Activated CD4-positive, alpha-beta memory T cell treated with anti-CD3 and anti-CD28 coated beads, Interleukin-2, amount 10 ng/mL, durations not matched to agents 7 days and 5 days (primary cell): ENCODE results near the gene ZNF586. TPM values are rescaled to one million over a fixed set of nuclear protein-coding genes. Genes with fewer than 3 reads are reported as not detected.
A peak's percentile ranks its signal among the peaks of the same experiment; 100 is the strongest.
"Not testable (repeated sequence)": the region's sequence is repeated elsewhere in the genome, so short reads cannot be mapped to it uniquely, and the experiment has no call there.

ENCODE experiments used
- CTCF ChIA-PET: fragments of 350-600 bp; sonication (Branson Sonifier 250); formaldehyde crosslinking; loops from one replicate; lab custom pipeline; 2021; ENCODE audit warnings: antibody characterized with exemption, inconsistent platforms; lab: Charles Lee
- POLR2A ChIA-PET: fragments of 350-600 bp; sonication (Branson Sonifier 250); formaldehyde crosslinking; loops from one replicate; lab custom pipeline; 2021; ENCODE audit warnings: antibody characterized with exemption; lab: Charles Lee
- DNase-seq: peaks from one replicate; pipeline ENCODE4 v3.0.0-alpha.2; 2020
- H3K27ac Mint-ChIP-seq: one replicate; pipeline ENCODE4 v1.8.0; 2021; ENCODE audit warnings: mild to moderate bottlenecking, mixed read lengths
- H3K27me3 Mint-ChIP-seq: one replicate; pipeline ENCODE4 v1.8.0; 2021; ENCODE audit warnings: mixed read lengths
- H3K36me3 Mint-ChIP-seq: one replicate; pipeline ENCODE4 v1.8.0; 2021; ENCODE audit warnings: low read depth, mixed read lengths
- H3K4me1 Mint-ChIP-seq: one replicate; pipeline ENCODE4 v1.8.0; 2021; ENCODE audit warnings: mixed read lengths
- H3K4me3 Mint-ChIP-seq: one replicate; pipeline ENCODE4 v1.8.0; 2021; ENCODE audit warnings: mild to moderate bottlenecking, mixed read lengths
- H3K9me3 Mint-ChIP-seq: one replicate; pipeline ENCODE4 v1.8.0; 2021; ENCODE audit warnings: mixed read lengths
- total RNA-seq, 2 experiments: library from RNA; stranded (reverse); gene quantifications; one replicate each; pipeline ENCODE4 v1.2.3, GENCODE V29; 2021

The ZNF586 gene
- total RNA-seq, 2 experiments from 2014 or later = 20.1 to 21.8 TPM

GRCh38 chr19:57759096-57759495, 10.4 kb upstream of the ZNF586 start:
- no peak overlapping the region for H3K27ac Mint-ChIP-seq
- H3K9me3 Mint-ChIP-seq = peaks cover 50% of the 10 kb centered on the region
- H3K4me3 Mint-ChIP-seq = no peak overlapping the region
- no peak for DNase-seq
- POLR2A ChIA-PET = interaction anchor here (1.2 kb wide), 1 partner anchor 10 kb away, joined by 4 read pairs; the partner anchor contains the start of gene ZNF586
- H3K27me3 Mint-ChIP-seq = no peaks in the 10 kb centered on the region
- CTCF ChIA-PET = no interaction called here
- H3K36me3 Mint-ChIP-seq = peaks cover 83% of the 10 kb centered on the region
- H3K4me1 Mint-ChIP-seq = no peaks in the 10 kb centered on the region

DNA sequence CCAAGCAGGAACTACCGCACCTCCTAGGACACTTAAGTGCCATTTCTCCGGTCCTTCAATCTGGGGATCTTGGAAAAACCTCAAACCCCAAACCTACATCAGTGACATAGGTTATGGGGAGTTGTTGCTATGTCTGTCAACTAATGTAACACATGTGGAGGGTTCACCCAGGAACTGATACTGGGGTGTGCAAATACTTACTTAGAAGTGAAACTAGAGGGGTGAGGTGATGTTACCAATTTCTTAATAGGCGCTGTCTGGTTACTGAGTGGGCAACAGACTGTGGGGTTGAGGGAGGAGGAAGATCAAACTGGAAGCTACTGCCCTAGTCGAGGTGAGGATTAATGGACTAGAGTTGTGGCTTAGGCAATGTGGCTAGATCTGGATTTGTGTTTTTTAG, 1.9 kb downstream of the ZNF586 start:
- ChIA-PET CTCF (no interaction called here), POLR2A (no interaction called here)
- Mint-ChIP-seq H3K4me1 (peaks cover 42% of the 10 kb centered on the region), H3K4me3 (peak overlapping the region; percentile 34), H3K27me3 (no peaks in the 10 kb centered on the region), H3K27ac (no peak overlapping the region), H3K9me3 (peaks cover 49% of the 10 kb centered on the region), H3K36me3 (peaks cover 78% of the 10 kb centered on the region)
- DNase-seq = no peak

- Mint-ChIP-seq H3K9me3 (peaks cover 53% of the 10 kb centered on the region), H3K27ac (peak overlapping the region; percentile 40), H3K27me3 (no peaks in the 10 kb centered on the region), H3K4me3 (no peak overlapping the region), H3K4me1 (peaks cover 42% of the 10 kb centered on the region), H3K36me3 (peaks cover 87% of the 10 kb centered on the region)
- ChIA-PET POLR2A (interaction anchor here (1.7 kb wide), 1 partner anchor 41 kb away, joined by 4 read pairs; the partner anchor contains the start of gene ZNF552), CTCF (no interaction called here)
- no peak for DNase-seq
Measured at GRCh38 chr19:57773488-57773887, 4.0 kb downstream of the ZNF586 start.

DNA sequence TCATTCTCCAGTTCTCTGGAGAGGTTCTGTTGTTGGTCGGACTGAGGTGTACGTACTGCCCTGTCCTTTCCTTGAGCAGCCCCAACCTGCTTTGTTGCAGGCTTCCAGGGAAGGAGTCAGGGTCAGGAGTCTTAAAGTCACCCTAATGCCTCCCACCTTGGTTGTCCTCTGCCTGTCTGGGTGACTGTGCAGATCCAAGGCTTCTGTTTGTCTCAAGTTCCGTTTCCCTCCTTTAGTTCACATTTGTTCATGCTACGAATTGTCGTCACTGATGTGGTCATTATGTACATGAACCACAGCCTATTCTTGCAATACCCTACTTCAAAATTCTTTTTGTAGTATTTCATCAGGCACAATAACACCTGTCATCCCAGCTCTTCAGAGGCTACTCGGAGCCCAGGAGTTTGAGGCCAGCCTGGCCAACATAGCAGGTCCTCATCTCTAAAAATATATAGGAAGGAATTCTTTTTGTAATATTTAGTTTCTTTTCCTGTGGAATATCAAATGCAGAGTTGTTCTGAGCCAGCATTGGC, 7.4 kb downstream of the ZNF586 start:
- Mint-ChIP-seq H3K27ac (no peak overlapping the region), H3K36me3 (peaks cover 94% of the 10 kb centered on the region), H3K4me1 (peaks cover 22% of the 10 kb centered on the region), H3K27me3 (no peaks in the 10 kb centered on the region), H3K4me3 (no peak overlapping the region), H3K9me3 (peaks cover 68% of the 10 kb centered on the region)
- ChIA-PET CTCF (no interaction called here), POLR2A (no interaction called here)
- DNase-seq = no peak

GRCh38 chr19:57778336-57778735, 8.9 kb downstream of the ZNF586 start:
- POLR2A ChIA-PET = no interaction called here
- Mint-ChIP-seq H3K36me3 (peaks cover 85% of the 10 kb centered on the region), H3K27ac (no peak overlapping the region), H3K9me3 (peaks cover 62% of the 10 kb centered on the region), H3K4me1 (peaks cover 10% of the 10 kb centered on the region), H3K27me3 (no peaks in the 10 kb centered on the region), H3K4me3 (no peak overlapping the region)
- DNase-seq = no peak
- CTCF ChIA-PET = no interaction called here

- CTCF ChIA-PET = no interaction called here
- Mint-ChIP-seq H3K9me3 (peaks cover 56% of the 10 kb centered on the region), H3K27ac (no peak overlapping the region), H3K27me3 (no peaks in the 10 kb centered on the region), H3K4me1 (peaks cover 5% of the 10 kb centered on the region), H3K4me3 (no peak overlapping the region), H3K36me3 (peaks cover 81% of the 10 kb centered on the region)
- DNase-seq = no peak
- POLR2A ChIA-PET = interaction anchor here (1.0 to 1.1 kb wide), 2 partner anchors 9 to 70 kb away, joined by 3 read pairs; partner anchors contain the start of gene ZNF587
Measured at GRCh38 chr19:57779220-57779845, 9.9 kb downstream of the ZNF586 start.

DNA sequence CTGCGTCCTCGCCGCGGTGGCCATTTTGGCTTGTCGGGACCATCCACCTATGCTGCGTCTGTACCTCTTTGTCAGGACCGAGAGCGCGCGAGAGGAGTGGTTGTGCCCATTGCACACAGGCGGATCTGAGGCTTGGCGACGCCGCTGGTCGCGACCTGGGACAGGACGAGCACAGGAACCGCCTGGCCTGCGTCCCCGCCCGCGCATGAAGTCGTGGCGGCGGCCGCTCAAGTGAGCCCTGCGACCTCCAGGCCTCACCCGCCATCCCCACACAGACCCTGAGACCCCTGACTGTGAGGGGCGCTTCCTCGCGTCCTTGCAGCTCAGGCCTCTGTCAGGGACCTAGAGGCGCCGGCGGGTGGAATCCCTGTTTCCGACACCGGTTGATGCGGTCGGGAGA, 16.8 kb downstream of the ZNF586 start:
- POLR2A ChIA-PET = no interaction called here

GRCh38 chr19:57786906-57787305, 17.4 kb downstream of the ZNF586 start:
- H3K36me3 Mint-ChIP-seq = peaks cover 70% of the 10 kb centered on the region
- POLR2A ChIA-PET = no interaction called here
- no peak overlapping the region for H3K27ac Mint-ChIP-seq
- peaks cover 3% of the 10 kb centered on the region for H3K4me1 Mint-ChIP-seq
- CTCF ChIA-PET = no interaction called here
- H3K4me3 Mint-ChIP-seq = no peak overlapping the region
- peaks cover 53% of the 10 kb centered on the region for H3K9me3 Mint-ChIP-seq
- no peaks in the 10 kb centered on the region for H3K27me3 Mint-ChIP-seq
- no peak for DNase-seq

More for the DNA sequence above, 16.8 kb downstream of the ZNF586 start:
- H3K27me3 Mint-ChIP-seq = no peaks in the 10 kb centered on the region
- H3K4me1 Mint-ChIP-seq = peaks cover 3% of the 10 kb centered on the region
- CTCF ChIA-PET = no interaction called here
- DNase-seq = no peak
- no peak overlapping the region for H3K27ac Mint-ChIP-seq
- peaks cover 71% of the 10 kb centered on the region for H3K36me3 Mint-ChIP-seq
- peaks cover 56% of the 10 kb centered on the region for H3K9me3 Mint-ChIP-seq
- H3K4me3 Mint-ChIP-seq = no peak overlapping the region

GRCh38 chr19:57788114-57788692, 18.7 kb downstream of the ZNF586 start:
- H3K27me3 Mint-ChIP-seq = no peaks in the 10 kb centered on the region
- CTCF ChIA-PET = no interaction called here

DNA sequence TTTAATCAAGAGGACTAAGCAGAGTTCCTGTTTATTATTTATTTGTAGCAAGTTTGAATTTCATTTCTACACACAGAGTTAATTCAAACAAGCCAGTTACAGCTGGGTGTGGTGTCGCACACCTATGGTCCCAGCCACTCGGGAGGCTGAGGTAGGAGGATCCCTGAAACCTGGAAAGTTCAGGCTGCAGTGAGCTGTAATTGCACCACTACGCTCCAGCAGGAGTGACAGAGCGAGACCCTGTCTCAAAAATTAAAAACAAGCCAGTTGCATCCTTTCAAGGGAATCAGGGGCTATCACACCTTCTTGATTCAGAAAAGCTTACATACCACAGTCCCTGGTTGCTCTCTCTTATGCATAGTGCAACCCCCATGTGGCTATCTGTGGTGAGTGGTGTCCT, 19.8 kb downstream of the ZNF586 start:
- Mint-ChIP-seq H3K36me3 (peaks cover 77% of the 10 kb centered on the region), H3K4me1 (peaks cover 3% of the 10 kb centered on the region), H3K9me3 (peaks cover 59% of the 10 kb centered on the region), H3K4me3 (no peak overlapping the region), H3K27ac (no peak overlapping the region), H3K27me3 (no peaks in the 10 kb centered on the region)
- POLR2A ChIA-PET = no interaction called here
- no peak for DNase-seq
- CTCF ChIA-PET = no interaction called here

More at GRCh38 chr19:57788114-57788692, 18.7 kb downstream of the ZNF586 start:
- Mint-ChIP-seq H3K4me3 (no peak overlapping the region), H3K9me3 (peaks cover 55% of the 10 kb centered on the region), H3K27ac (no peak overlapping the region), H3K36me3 (peaks cover 71% of the 10 kb centered on the region), H3K4me1 (peaks cover 3% of the 10 kb centered on the region)
- no peak for DNase-seq
- POLR2A ChIA-PET = interaction anchor here (1.0 kb wide), 1 partner anchor 9 kb away, joined by 3 read pairs; no protein-coding TSS in a partner anchor

DNA sequence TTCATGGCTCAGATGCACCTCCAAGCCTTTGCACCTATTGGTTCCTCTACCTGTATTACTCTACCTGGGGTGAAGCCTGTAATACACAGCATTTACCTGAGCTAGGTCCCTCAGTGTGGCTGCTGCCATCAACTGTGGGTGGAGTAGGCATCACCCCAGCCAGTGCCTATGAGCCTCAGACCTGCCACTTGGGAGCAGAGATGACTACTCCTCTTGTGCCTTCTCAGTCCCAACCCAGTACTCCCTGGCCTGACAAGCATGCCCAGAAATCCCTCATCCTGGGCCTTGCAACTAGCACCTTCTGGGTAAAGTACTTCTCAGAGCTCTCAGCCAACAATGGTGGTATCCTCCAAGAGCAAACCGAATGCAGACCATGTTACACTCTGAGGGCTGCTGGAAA, 27.1 kb downstream of the ZNF586 start:
- POLR2A ChIA-PET = interaction anchor here (0.6 kb wide), 1 partner anchor 17 kb away, joined by 3 read pairs; no protein-coding TSS in a partner anchor
- Mint-ChIP-seq H3K36me3 (peaks cover 61% of the 10 kb centered on the region), H3K9me3 (peaks cover 22% of the 10 kb centered on the region)
- H3K27me3 Mint-ChIP-seq, CTCF ChIA-PET, H3K4me3 Mint-ChIP-seq, DNase-seq, H3K27ac Mint-ChIP-seq, H3K4me1 Mint-ChIP-seq: not testable (repeated sequence)

DNA sequence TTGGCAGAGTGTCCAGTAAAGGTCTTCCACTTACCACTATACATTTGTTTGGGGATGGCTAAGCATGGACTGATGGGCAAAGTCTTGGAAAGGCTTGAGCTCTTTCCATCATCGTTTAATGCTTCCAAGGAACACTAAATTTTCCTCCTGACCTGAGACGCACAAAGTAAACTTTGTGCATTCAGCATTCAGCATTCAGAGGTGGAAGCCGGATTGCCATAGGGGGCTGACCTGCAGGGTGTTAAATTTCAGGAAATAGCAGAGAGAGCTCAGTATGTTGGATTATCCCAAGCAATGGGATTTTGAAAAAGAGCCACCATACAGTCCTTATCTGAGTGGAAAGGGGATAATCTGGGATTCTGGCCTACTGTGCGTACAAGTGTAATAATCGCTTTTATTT, 31.2 kb downstream of the ZNF586 start:
- ChIA-PET POLR2A (interaction anchor here (1.2 kb wide), 1 partner anchor 19 kb away, joined by 6 read pairs; no protein-coding TSS in a partner anchor), CTCF (no interaction called here)
- H3K27ac Mint-ChIP-seq = no peak overlapping the region
- DNase-seq = no peak
- peaks cover 8% of the 10 kb centered on the region for H3K9me3 Mint-ChIP-seq
- H3K4me3 Mint-ChIP-seq = no peak overlapping the region
- peaks cover 17% of the 10 kb centered on the region for H3K4me1 Mint-ChIP-seq
- H3K36me3 Mint-ChIP-seq = peaks cover 60% of the 10 kb centered on the region
- no peaks in the 10 kb centered on the region for H3K27me3 Mint-ChIP-seq

DNA sequence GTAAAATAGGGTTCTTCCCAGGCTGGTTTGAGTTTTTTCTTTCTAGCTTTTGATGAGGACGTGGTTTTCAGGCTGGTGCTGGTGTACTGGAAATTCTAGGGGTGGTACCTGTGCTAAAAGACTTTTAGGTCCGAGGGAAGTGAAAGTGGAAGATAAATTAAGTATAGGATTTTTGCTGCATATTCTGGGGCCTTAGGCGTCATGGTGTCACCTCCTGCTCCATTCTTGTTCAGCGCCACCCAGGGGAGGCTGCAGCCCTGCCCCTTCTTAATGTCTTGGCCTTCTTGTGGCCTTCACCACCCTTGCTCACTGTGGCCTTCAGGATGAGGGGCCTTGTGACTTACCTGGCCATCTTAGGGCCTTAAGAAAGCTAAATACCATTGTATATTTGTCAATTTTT, 32.8 kb downstream of the ZNF586 start:
- H3K4me1 Mint-ChIP-seq = peaks cover 17% of the 10 kb centered on the region
- no peak for DNase-seq

More for the DNA sequence above, 32.8 kb downstream of the ZNF586 start:
- ChIA-PET CTCF (no interaction called here), POLR2A (no interaction called here)
- Mint-ChIP-seq H3K27ac (no peak overlapping the region), H3K36me3 (peaks cover 60% of the 10 kb centered on the region), H3K9me3 (peaks cover 6% of the 10 kb centered on the region), H3K4me3 (no peak overlapping the region), H3K27me3 (no peaks in the 10 kb centered on the region)
